Keratinocyte (primary cell): Measurements from ENCODE around the gene IRX5.

ENCODE experiments used
- EZH2 ChIP-seq: IDR thresholded peaks from one replicate; pipeline ENCODE4 v1.6.1; 2012; ENCODE audit warnings: inconsistent platforms, mild to moderate bottlenecking, low read length, moderate library complexity
- TF ChIP-seq, protein P1 (sequence below), 3 experiments: IDR thresholded peaks in 1 of 3; conservative IDR thresholded peaks in 1 of 3; optimal IDR thresholded peaks in 1 of 3; 2 replicates in 2 of 3; 3 replicates in 1 of 3; pipeline versions ENCODE3 to v1.5.1; 2011; ENCODE audit warnings: low read length in 3 of 3, mild to moderate bottlenecking in 3 of 3, moderate library complexity in 2 of 3, control low read depth in 1 of 3, inconsistent platforms in 1 of 3; ENCODE audit not compliant: insufficient read depth in 2 of 3; ENCODE audit errors: extremely low read depth in 1 of 3

DNA sequence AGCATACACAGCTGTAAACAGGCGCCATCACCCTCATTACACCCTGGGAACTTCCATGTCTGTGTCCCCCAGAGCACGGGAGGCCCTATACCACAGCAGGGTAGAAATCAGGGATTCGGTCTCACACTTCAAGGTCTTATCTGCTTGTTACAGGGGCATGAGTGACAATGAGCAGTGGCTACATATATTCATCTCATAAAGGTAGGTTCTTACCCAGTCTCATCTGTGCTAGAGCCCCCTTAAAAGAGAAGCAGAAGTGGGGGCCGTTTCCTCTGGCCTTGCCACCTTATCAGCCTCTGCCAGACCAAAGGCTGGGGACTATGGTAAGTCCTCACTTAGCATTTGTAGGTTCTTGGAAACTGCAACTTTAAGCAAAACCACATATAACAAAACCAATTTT, 46.5 kb downstream of the IRX5 start:
- TF ChIP-seq, protein P1, sequence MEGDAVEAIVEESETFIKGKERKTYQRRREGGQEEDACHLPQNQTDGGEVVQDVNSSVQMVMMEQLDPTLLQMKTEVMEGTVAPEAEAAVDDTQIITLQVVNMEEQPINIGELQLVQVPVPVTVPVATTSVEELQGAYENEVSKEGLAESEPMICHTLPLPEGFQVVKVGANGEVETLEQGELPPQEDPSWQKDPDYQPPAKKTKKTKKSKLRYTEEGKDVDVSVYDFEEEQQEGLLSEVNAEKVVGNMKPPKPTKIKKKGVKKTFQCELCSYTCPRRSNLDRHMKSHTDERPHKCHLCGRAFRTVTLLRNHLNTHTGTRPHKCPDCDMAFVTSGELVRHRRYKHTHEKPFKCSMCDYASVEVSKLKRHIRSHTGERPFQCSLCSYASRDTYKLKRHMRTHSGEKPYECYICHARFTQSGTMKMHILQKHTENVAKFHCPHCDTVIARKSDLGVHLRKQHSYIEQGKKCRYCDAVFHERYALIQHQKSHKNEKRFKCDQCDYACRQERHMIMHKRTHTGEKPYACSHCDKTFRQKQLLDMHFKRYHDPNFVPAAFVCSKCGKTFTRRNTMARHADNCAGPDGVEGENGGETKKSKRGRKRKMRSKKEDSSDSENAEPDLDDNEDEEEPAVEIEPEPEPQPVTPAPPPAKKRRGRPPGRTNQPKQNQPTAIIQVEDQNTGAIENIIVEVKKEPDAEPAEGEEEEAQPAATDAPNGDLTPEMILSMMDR (optimal IDR thresholded peaks at IDR 0.05 in 1 of 3, IDR thresholded peaks at IDR 0.05 in 1 of 3, conservative IDR thresholded peaks at IDR 0.05 in 1 of 3; ENCODE audit: extremely low read depth in 1 of 3, insufficient read depth in 2 of 3, low read length in 3 of 3), result no peak
- TF ChIP-seq EZH2, result no peak
